K562 (cell line): ENCODE results near the gene HEMGN. TPM values are rescaled to one million over a fixed set of nuclear protein-coding genes. Genes with fewer than 3 reads are reported as not detected.

ENCODE experiments used
- ASH1L ChIP-seq: fragments of 450-650 bp; IDR thresholded peaks from 2 replicates; pipeline ENCODE4 v1.6.1; 2018; ENCODE audit warnings: borderline replicate concordance, mild to moderate bottlenecking, low read depth; ENCODE audit not compliant: partially characterized antibody
- BCOR ChIP-seq: fragments of 450-650 bp; IDR thresholded peaks from 2 replicates; pipeline ENCODE4 v1.6.1; 2016
- CHCHD3 ChIP-seq: fragments of 250-450 bp; sonication (Bioruptor Pico); IDR thresholded peaks from 2 replicates; pipeline ENCODE4 v2.1.2; 2022; ENCODE audit warnings: mild to moderate bottlenecking
- CHD1 ChIP-seq: fragments of 200-600 bp; sonication (generic); IDR thresholded peaks from one replicate; pipeline ENCODE4 v1.6.1; 2012; ENCODE audit warnings: mild to moderate bottlenecking, moderate library complexity, low read length, inconsistent platforms
- CREB1 ChIP-seq, 2 experiments: sonication (generic) in 1 of 2; formaldehyde crosslinking in 1 of 2; IDR thresholded peaks; 2 replicates each; pipeline versions ENCODE4 v1.6.1 to v1.8.0; 2012 to 2022; ENCODE audit warnings: inconsistent platforms in 1 of 2, mild to moderate bottlenecking in 1 of 2, missing genetic modification reagents in 1 of 2, moderate library complexity in 1 of 2
- EGR1 ChIP-seq: fragments of 450-650 bp; conservative IDR thresholded peaks from 2 replicates; pipeline ENCODE4 v1.6.1; 2017; ENCODE audit warnings: mild to moderate bottlenecking
- EZH2 ChIP-seq: IDR thresholded peaks from 2 replicates; pipeline ENCODE4 v1.6.1; 2012; ENCODE audit warnings: low read depth, mild to moderate bottlenecking, inconsistent platforms, low read length, borderline replicate concordance
- FOXK2 ChIP-seq, 2 experiments: fragments of 450-650 bp; IDR thresholded peaks in 1 of 2; conservative IDR thresholded peaks in 1 of 2; 2 replicates each; pipeline ENCODE4 v1.6.1; 2016; ENCODE audit warnings: low read depth in 2 of 2, mild to moderate bottlenecking in 1 of 2
- HIVEP1 ChIP-seq: fragments of 250-450 bp; sonication (Bioruptor Pico); IDR thresholded peaks from 2 replicates; pipeline ENCODE4 v1.4.0; 2020; ENCODE audit warnings: mild to moderate bottlenecking
- JUNB ChIP-seq: fragments of 450-650 bp; formaldehyde crosslinking; conservative IDR thresholded peaks from 2 replicates; pipeline ENCODE4 v1.4.0; 2020; ENCODE audit warnings: mild to moderate bottlenecking
- KAT2B ChIP-seq: IDR thresholded peaks from one replicate; pipeline ENCODE4 v1.6.1; 2012; ENCODE audit warnings: low read depth, mild to moderate bottlenecking, control low read depth, inconsistent platforms, low read length, moderate library complexity
- MAFG ChIP-seq: fragments of 450-650 bp; conservative IDR thresholded peaks from 2 replicates; pipeline ENCODE4 v1.6.1; 2016; ENCODE audit warnings: missing genetic modification characterization, missing compliant biosample characterization
- MTF1 ChIP-seq: fragments of 250-450 bp; sonication (Bioruptor Pico); IDR thresholded peaks from 2 replicates; pipeline ENCODE4 v1.9.0; 2021; ENCODE audit warnings: moderate library complexity, mild to moderate bottlenecking, inconsistent platforms, borderline replicate concordance
- RB1 ChIP-seq: fragments of 450-650 bp; IDR thresholded peaks from 2 replicates; pipeline ENCODE4 v1.6.1; 2017; ENCODE audit warnings: low read depth, mild to moderate bottlenecking
- SMARCA4 ChIP-seq: fragments of 450-650 bp; IDR thresholded peaks from 2 replicates; pipeline ENCODE4 v1.6.1; 2016
- TAF15 ChIP-seq: fragments of 200-400 bp; formaldehyde crosslinking; IDR thresholded peaks from 2 replicates; pipeline ENCODE4 v1.6.1; 2017; ENCODE audit warnings: mild to moderate bottlenecking, low read depth, low read length, moderate library complexity
- TAF9B ChIP-seq: fragments of 450-650 bp; IDR thresholded peaks from 2 replicates; pipeline ENCODE4 v1.6.1; 2018; ENCODE audit warnings: mild to moderate bottlenecking; ENCODE audit not compliant: partially characterized antibody
- TCF7L2 ChIP-seq: fragments of 150-350 bp; IDR thresholded peaks from 2 replicates; pipeline ENCODE4 v1.6.1; 2016; ENCODE audit warnings: low read depth, mild to moderate bottlenecking, low read length, moderate library complexity
- ZNF311 ChIP-seq: fragments of 250-450 bp; sonication (Bioruptor Pico); IDR thresholded peaks from 2 replicates; pipeline ENCODE4 v1.4.0; 2020; ENCODE audit warnings: mild to moderate bottlenecking, moderate library complexity
- ZNF316 ChIP-seq: fragments of 450-650 bp; IDR thresholded peaks from 2 replicates; pipeline ENCODE4 v1.6.1; 2016
- ZNF586 ChIP-seq: fragments of 450-650 bp; formaldehyde crosslinking; conservative IDR thresholded peaks from 2 replicates; pipeline ENCODE4 v1.4.0; 2020; ENCODE audit warnings: mild to moderate bottlenecking, moderate library complexity
- ZNF830 ChIP-seq: fragments of 250-450 bp; sonication (Bioruptor Pico); IDR thresholded peaks from 2 replicates; pipeline ENCODE4 v1.5.0; 2021; ENCODE audit warnings: mild to moderate bottlenecking
- polyA plus RNA-seq, 8 experiments: library from polyadenylated mRNA; depleted of rRNA in 4 of 8; stranded (reverse) in 5 of 8; unstranded in 3 of 8; fragments of >200 nt; fragmentation: Nextera tagmentation in 2 of 8; fragmentation: Illumina TruSeq in 1 of 8; extraction: Ambion mirVana in 2 of 8; extraction: Trizol in 1 of 8; gene quantifications; 2 replicates each; pipeline versions ENCODE4 v1.2.1 to v1.2.3, GENCODE V29; 2011 to 2014; ENCODE audit warnings: inconsistent platforms in 1 of 8, missing spikeins in 1 of 8
- total RNA-seq, 7 experiments: library from RNA; depleted of rRNA in 6 of 7; stranded (reverse); fragments of >200 nt in 6 of 7; fragmentation: Illumina TruSeq in 2 of 7; extraction: Trizol in 2 of 7; gene quantifications; 2 replicates each; pipeline versions ENCODE4 v1.2.1 to v1.2.3, GENCODE V29; 2011 to 2021; ENCODE audit warnings: low replicate concordance in 1 of 7
- TF ChIP-seq, protein P1 (sequence below), 2 experiments: fragments of 450-650 bp in 1 of 2; IDR thresholded peaks; 2 replicates each; pipeline ENCODE4 v1.6.1; 2011 to 2017; ENCODE audit warnings: low read depth in 2 of 2, antibody characterized with exemption in 1 of 2, borderline replicate concordance in 1 of 2, low read length in 1 of 2, mild to moderate bottlenecking in 1 of 2, mixed read lengths in 1 of 2; ENCODE audit not compliant: control insufficient read depth in 1 of 2
- TF ChIP-seq, protein P2 (sequence below): sonication (generic); formaldehyde crosslinking; IDR thresholded peaks from 2 replicates; pipeline ENCODE4 v1.8.1; 2022; ENCODE audit warnings: missing genetic modification reagents

Gene HEMGN
- total and polyA plus RNA-seq, 9 of the 15 experiments (the other 6 are each of a cell fraction or from before 2014, with no cell fraction given), result 56.3 to 258 (median 137) TPM

DNA sequence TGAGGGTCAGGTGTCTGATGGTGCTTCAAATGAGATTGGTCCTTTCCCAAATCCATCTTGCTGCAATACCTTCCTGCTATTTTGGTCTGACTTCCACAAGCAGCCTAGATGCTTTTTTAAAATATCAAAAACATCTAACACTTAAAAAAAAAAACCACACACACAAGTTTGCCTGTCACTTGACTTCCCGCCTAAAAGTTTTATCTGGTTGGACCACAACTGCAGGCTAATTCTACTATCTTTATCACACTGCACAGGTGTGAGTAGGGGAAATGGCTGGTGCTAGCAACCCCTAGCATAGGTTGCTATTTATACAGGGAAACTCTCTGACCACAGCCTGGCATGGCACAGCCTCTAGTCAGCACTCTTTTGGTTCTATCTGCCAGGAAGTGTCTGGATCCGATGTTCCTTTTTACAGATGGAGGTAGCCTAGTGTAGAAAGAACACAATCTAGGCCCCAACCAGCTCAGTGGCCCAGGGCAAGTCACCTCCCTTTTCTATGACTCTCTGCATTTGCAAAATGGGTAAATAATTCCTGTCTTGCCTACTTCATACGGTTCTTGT, at the start of gene HEMGN (continued):
- TF ChIP-seq, protein P1, sequence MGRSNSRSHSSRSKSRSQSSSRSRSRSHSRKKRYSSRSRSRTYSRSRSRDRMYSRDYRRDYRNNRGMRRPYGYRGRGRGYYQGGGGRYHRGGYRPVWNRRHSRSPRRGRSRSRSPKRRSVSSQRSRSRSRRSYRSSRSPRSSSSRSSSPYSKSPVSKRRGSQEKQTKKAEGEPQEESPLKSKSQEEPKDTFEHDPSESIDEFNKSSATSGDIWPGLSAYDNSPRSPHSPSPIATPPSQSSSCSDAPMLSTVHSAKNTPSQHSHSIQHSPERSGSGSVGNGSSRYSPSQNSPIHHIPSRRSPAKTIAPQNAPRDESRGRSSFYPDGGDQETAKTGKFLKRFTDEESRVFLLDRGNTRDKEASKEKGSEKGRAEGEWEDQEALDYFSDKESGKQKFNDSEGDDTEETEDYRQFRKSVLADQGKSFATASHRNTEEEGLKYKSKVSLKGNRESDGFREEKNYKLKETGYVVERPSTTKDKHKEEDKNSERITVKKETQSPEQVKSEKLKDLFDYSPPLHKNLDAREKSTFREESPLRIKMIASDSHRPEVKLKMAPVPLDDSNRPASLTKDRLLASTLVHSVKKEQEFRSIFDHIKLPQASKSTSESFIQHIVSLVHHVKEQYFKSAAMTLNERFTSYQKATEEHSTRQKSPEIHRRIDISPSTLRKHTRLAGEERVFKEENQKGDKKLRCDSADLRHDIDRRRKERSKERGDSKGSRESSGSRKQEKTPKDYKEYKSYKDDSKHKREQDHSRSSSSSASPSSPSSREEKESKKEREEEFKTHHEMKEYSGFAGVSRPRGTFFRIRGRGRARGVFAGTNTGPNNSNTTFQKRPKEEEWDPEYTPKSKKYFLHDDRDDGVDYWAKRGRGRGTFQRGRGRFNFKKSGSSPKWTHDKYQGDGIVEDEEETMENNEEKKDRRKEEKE (IDR thresholded peaks at IDR 0.05; ENCODE audit: borderline replicate concordance in 1 of 2, control insufficient read depth in 1 of 2, low read depth in 2 of 2, low read length in 1 of 2), result no peak
- TF ChIP-seq TCF7L2 (no peak), JUNB (CRISPR knock-in tag) (no peak), KAT2B (no peak), TAF9B (peak; percentile 58), EGR1 (no peak), RB1 (no peak), ZNF311 (CRISPR knock-in tag) (no peak), ZNF316 (0 out of 2 replicates have a peak, but pooled peaks have one; percentile 29), ZNF586 (no peak), MTF1 (no peak), ASH1L (no peak), HIVEP1 (CRISPR knock-in tag) (no peak), CHD1 (peak; percentile 71), CREB1 (IDR thresholded peaks at IDR 0.05) (peak; percentile 69), CREB1 (CRISPR knock-in tag; IDR thresholded peaks at IDR 0.05) (no peak), ZNF830 (CRISPR knock-in tag) (no peak), FOXK2 (conservative IDR thresholded peaks at IDR 0.05 in 1 of 2, IDR thresholded peaks at IDR 0.05 in 1 of 2; ENCODE audit: low read depth in 2 of 2) (peak; percentile 59 to 61; a peak in 3 of 4 replicates), TAF15 (no peak), BCOR (peak; percentile 74), CHCHD3 (no peak), SMARCA4 (peak; percentile 98), MAFG (tag) (no peak), EZH2 (no peak)
- TF ChIP-seq, protein P2, sequence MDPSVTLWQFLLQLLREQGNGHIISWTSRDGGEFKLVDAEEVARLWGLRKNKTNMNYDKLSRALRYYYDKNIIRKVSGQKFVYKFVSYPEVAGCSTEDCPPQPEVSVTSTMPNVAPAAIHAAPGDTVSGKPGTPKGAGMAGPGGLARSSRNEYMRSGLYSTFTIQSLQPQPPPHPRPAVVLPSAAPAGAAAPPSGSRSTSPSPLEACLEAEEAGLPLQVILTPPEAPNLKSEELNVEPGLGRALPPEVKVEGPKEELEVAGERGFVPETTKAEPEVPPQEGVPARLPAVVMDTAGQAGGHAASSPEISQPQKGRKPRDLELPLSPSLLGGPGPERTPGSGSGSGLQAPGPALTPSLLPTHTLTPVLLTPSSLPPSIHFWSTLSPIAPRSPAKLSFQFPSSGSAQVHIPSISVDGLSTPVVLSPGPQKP, result no peak
